ENCODE measurements around the gene ZSWIM1. TPM values are rescaled to one million over a fixed set of nuclear protein-coding genes. Genes with fewer than 3 reads are reported as not detected.

ZSWIM1 gene
- total RNA-seq, 1 experiment from 2014 or later, result 17.4 TPM

DNA sequence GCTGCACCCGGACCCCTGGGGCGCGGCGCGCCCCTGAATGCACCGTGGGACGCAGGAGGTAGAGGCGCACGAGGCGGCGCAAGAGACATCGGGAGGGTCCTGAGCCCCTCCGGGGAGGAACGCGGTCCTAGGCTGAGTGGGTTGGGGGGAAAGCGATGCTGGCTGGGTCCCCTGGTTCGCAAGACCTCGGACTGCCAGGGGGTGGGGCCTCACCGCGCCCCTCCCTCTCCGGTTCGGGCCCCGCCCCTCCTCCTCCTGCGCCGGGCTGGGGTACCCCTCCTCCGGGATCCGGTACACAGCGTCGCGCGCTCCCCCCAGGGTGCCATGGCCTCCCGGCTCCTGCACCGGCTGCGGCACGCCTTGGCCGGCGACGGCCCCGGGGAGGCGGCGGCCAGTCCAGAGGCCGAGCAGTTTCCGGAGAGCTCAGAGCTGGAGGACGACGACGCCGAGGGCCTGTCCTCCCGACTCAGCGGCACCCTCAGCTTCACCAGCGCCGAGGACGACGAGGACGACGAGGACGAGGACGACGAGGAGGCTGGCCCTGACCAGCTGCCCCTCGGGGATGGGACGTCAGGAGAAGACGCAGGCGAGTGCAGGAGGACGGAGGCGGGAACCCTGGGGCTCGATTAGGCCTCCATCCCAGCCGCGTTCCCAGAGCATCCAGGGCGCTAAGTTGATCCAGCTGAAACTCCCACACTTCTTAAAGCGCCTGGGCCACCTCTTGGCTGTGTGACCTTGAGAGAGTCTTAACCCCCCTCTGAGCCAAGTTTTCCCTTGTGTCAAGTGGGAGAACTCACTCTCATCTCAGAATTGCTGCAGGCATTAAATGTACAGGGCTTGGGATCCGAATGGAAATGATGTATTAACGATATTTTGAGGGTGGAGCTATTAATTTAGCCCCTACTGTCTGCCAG, 46.9 kb upstream of the ZSWIM1 start:
- H3K27me3 Mint-ChIP-seq (ENCODE audit: low read depth), result no peaks in the 10 kb centered on the region
- ChIA-PET POLR2A (interaction anchor here (0.9 to 2.0 kb wide), 3 partner anchors 10 to 101 kb away, joined by 3 to 9 read pairs (median 8); partner anchors contain the start of gene PCIF1), CTCF (interaction anchor here (0.7 to 2.7 kb wide), 8 partner anchors 10 to 178 kb away, joined by 3 to 27 read pairs (median 6); partner anchors contain the start of gene ZSWIM1)
- peaks cover 18% of the 10 kb centered on the region for H3K4me1 Mint-ChIP-seq
- no peak overlapping the region for H3K27ac Mint-ChIP-seq
- peak overlapping the region; percentile 76 for H3K4me3 Mint-ChIP-seq
- H3K36me3 Mint-ChIP-seq, result peaks cover 3% of the 10 kb centered on the region; the same call in 1 of the 2 replicates
- DNase-seq (ENCODE audit: low spot score), result peak; percentile 87
- no peaks in the 10 kb centered on the region for H3K9me3 Mint-ChIP-seq
- ATAC-seq, result peak; percentile 91
- TF ChIP-seq ZNF232 (CRISPR knock-in tag; IDR thresholded peaks at IDR 0.05) (no peak), ATF1 (CRISPR knock-in tag; IDR thresholded peaks at IDR 0.05) (no peak), CREM (CRISPR knock-in tag; IDR thresholded peaks at IDR 0.05) (no peak; the same call in 1 of the 2 replicates), SMAD4 (CRISPR knock-in tag; IDR thresholded peaks at IDR 0.05) (no peak), MXD4 (CRISPR knock-in tag; IDR thresholded peaks at IDR 0.05; ENCODE audit: borderline replicate concordance) (no peak), SOX15 (CRISPR knock-in tag; IDR thresholded peaks at IDR 0.05) (no peak), RORB (CRISPR knock-in tag; IDR thresholded peaks at IDR 0.05) (no peak), GABPB1 (CRISPR knock-in tag; IDR thresholded peaks at IDR 0.05) (no peak), FOXK1 (CRISPR knock-in tag; IDR thresholded peaks at IDR 0.05) (peak; percentile 55), NR3C1 (CRISPR knock-in tag; conservative IDR thresholded peaks at IDR 0.05; ENCODE audit: low read depth) (peak; percentile 92; the same call in 1 of the 2 replicates), ZNF423 (CRISPR knock-in tag; IDR thresholded peaks at IDR 0.05) (no peak; the same call in 1 of the 2 replicates)
- TF ChIP-seq, protein P1, sequence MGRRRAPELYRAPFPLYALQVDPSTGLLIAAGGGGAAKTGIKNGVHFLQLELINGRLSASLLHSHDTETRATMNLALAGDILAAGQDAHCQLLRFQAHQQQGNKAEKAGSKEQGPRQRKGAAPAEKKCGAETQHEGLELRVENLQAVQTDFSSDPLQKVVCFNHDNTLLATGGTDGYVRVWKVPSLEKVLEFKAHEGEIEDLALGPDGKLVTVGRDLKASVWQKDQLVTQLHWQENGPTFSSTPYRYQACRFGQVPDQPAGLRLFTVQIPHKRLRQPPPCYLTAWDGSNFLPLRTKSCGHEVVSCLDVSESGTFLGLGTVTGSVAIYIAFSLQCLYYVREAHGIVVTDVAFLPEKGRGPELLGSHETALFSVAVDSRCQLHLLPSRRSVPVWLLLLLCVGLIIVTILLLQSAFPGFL (CRISPR knock-in tag; IDR thresholded peaks at IDR 0.05; ENCODE audit: borderline replicate concordance), result no peak
- TF ChIP-seq, protein P2, sequence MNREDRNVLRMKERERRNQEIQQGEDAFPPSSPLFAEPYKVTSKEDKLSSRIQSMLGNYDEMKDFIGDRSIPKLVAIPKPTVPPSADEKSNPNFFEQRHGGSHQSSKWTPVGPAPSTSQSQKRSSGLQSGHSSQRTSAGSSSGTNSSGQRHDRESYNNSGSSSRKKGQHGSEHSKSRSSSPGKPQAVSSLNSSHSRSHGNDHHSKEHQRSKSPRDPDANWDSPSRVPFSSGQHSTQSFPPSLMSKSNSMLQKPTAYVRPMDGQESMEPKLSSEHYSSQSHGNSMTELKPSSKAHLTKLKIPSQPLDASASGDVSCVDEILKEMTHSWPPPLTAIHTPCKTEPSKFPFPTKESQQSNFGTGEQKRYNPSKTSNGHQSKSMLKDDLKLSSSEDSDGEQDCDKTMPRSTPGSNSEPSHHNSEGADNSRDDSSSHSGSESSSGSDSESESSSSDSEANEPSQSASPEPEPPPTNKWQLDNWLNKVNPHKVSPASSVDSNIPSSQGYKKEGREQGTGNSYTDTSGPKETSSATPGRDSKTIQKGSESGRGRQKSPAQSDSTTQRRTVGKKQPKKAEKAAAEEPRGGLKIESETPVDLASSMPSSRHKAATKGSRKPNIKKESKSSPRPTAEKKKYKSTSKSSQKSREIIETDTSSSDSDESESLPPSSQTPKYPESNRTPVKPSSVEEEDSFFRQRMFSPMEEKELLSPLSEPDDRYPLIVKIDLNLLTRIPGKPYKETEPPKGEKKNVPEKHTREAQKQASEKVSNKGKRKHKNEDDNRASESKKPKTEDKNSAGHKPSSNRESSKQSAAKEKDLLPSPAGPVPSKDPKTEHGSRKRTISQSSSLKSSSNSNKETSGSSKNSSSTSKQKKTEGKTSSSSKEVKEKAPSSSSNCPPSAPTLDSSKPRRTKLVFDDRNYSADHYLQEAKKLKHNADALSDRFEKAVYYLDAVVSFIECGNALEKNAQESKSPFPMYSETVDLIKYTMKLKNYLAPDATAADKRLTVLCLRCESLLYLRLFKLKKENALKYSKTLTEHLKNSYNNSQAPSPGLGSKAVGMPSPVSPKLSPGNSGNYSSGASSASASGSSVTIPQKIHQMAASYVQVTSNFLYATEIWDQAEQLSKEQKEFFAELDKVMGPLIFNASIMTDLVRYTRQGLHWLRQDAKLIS (CRISPR knock-in tag; IDR thresholded peaks at IDR 0.05; ENCODE audit: borderline replicate concordance), result peak; percentile 67; the same call in 1 of the 2 replicates
- TF ChIP-seq, protein P3, sequence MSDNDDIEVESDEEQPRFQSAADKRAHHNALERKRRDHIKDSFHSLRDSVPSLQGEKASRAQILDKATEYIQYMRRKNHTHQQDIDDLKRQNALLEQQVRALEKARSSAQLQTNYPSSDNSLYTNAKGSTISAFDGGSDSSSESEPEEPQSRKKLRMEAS (CRISPR knock-in tag; IDR thresholded peaks at IDR 0.05), result peak; percentile 85
- TF ChIP-seq, protein P4, sequence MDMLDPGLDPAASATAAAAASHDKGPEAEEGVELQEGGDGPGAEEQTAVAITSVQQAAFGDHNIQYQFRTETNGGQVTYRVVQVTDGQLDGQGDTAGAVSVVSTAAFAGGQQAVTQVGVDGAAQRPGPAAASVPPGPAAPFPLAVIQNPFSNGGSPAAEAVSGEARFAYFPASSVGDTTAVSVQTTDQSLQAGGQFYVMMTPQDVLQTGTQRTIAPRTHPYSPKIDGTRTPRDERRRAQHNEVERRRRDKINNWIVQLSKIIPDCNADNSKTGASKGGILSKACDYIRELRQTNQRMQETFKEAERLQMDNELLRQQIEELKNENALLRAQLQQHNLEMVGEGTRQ (CRISPR knock-in tag; IDR thresholded peaks at IDR 0.05), result peak; percentile 32
- TF ChIP-seq, protein P5, sequence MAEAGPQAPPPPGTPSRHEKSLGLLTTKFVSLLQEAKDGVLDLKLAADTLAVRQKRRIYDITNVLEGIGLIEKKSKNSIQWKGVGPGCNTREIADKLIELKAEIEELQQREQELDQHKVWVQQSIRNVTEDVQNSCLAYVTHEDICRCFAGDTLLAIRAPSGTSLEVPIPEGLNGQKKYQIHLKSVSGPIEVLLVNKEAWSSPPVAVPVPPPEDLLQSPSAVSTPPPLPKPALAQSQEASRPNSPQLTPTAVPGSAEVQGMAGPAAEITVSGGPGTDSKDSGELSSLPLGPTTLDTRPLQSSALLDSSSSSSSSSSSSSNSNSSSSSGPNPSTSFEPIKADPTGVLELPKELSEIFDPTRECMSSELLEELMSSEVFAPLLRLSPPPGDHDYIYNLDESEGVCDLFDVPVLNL (CRISPR knock-in tag; IDR thresholded peaks at IDR 0.05; ENCODE audit: borderline replicate concordance, low read depth), result no peak
- TF ChIP-seq, protein P6, sequence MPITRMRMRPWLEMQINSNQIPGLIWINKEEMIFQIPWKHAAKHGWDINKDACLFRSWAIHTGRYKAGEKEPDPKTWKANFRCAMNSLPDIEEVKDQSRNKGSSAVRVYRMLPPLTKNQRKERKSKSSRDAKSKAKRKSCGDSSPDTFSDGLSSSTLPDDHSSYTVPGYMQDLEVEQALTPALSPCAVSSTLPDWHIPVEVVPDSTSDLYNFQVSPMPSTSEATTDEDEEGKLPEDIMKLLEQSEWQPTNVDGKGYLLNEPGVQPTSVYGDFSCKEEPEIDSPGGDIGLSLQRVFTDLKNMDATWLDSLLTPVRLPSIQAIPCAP (CRISPR knock-in tag; IDR thresholded peaks at IDR 0.05), result 0 out of 2 replicates have a peak, but pooled peaks have one; percentile 83
- TF ChIP-seq, protein P7, sequence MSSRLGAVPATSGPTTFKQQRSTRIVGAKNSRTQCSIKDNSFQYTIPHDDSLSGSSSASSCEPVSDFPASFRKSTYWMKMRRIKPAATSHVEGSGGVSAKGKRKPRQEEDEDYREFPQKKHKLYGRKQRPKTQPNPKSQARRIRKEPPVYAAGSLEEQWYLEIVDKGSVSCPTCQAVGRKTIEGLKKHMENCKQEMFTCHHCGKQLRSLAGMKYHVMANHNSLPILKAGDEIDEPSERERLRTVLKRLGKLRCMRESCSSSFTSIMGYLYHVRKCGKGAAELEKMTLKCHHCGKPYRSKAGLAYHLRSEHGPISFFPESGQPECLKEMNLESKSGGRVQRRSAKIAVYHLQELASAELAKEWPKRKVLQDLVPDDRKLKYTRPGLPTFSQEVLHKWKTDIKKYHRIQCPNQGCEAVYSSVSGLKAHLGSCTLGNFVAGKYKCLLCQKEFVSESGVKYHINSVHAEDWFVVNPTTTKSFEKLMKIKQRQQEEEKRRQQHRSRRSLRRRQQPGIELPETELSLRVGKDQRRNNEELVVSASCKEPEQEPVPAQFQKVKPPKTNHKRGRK (CRISPR knock-in tag; IDR thresholded peaks at IDR 0.05; ENCODE audit: borderline replicate concordance), result no peak
- TF ChIP-seq, protein P8, sequence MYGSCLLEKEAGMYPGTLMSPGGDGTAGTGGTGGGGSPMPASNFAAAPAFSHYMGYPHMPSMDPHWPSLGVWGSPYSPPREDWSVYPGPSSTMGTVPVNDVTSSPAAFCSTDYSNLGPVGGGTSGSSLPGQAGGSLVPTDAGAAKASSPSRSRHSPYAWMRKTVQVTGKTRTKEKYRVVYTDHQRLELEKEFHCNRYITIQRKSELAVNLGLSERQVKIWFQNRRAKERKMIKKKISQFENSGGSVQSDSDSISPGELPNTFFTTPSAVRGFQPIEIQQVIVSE (CRISPR knock-in tag; IDR thresholded peaks at IDR 0.05; ENCODE audit: borderline replicate concordance), result no peak
- TF ChIP-seq, protein P9, sequence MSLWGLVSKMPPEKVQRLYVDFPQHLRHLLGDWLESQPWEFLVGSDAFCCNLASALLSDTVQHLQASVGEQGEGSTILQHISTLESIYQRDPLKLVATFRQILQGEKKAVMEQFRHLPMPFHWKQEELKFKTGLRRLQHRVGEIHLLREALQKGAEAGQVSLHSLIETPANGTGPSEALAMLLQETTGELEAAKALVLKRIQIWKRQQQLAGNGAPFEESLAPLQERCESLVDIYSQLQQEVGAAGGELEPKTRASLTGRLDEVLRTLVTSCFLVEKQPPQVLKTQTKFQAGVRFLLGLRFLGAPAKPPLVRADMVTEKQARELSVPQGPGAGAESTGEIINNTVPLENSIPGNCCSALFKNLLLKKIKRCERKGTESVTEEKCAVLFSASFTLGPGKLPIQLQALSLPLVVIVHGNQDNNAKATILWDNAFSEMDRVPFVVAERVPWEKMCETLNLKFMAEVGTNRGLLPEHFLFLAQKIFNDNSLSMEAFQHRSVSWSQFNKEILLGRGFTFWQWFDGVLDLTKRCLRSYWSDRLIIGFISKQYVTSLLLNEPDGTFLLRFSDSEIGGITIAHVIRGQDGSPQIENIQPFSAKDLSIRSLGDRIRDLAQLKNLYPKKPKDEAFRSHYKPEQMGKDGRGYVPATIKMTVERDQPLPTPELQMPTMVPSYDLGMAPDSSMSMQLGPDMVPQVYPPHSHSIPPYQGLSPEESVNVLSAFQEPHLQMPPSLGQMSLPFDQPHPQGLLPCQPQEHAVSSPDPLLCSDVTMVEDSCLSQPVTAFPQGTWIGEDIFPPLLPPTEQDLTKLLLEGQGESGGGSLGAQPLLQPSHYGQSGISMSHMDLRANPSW (CRISPR knock-in tag; conservative IDR thresholded peaks at IDR 0.05; ENCODE audit: low read depth), result no peak
- TF ChIP-seq, protein P10, sequence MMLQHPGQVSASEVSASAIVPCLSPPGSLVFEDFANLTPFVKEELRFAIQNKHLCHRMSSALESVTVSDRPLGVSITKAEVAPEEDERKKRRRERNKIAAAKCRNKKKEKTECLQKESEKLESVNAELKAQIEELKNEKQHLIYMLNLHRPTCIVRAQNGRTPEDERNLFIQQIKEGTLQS (CRISPR knock-in tag; conservative IDR thresholded peaks at IDR 0.05), result no peak

Data from WTC11 (cell line).